DMS 273 (cell line): ENCODE measurements around the gene HOMEZ.
"Not testable (repeated sequence)": the region's sequence is repeated elsewhere in the genome, so short reads cannot be mapped to it uniquely, and the experiment has no call there.

Source experiments
- DNase-seq: peaks from one replicate; lab custom pipeline; 2025; ENCODE audit not compliant: unreplicated experiment; lab: John Stamatoyannopoulos, UW

The HOMEZ gene, protein sequence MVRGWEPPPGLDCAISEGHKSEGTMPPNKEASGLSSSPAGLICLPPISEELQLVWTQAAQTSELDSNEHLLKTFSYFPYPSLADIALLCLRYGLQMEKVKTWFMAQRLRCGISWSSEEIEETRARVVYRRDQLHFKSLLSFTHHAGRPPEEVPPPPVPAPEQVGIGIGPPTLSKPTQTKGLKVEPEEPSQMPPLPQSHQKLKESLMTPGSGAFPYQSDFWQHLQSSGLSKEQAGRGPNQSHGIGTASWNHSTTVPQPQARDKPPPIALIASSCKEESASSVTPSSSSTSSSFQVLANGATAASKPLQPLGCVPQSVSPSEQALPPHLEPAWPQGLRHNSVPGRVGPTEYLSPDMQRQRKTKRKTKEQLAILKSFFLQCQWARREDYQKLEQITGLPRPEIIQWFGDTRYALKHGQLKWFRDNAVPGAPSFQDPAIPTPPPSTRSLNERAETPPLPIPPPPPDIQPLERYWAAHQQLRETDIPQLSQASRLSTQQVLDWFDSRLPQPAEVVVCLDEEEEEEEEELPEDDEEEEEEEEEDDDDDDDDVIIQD

DNA sequence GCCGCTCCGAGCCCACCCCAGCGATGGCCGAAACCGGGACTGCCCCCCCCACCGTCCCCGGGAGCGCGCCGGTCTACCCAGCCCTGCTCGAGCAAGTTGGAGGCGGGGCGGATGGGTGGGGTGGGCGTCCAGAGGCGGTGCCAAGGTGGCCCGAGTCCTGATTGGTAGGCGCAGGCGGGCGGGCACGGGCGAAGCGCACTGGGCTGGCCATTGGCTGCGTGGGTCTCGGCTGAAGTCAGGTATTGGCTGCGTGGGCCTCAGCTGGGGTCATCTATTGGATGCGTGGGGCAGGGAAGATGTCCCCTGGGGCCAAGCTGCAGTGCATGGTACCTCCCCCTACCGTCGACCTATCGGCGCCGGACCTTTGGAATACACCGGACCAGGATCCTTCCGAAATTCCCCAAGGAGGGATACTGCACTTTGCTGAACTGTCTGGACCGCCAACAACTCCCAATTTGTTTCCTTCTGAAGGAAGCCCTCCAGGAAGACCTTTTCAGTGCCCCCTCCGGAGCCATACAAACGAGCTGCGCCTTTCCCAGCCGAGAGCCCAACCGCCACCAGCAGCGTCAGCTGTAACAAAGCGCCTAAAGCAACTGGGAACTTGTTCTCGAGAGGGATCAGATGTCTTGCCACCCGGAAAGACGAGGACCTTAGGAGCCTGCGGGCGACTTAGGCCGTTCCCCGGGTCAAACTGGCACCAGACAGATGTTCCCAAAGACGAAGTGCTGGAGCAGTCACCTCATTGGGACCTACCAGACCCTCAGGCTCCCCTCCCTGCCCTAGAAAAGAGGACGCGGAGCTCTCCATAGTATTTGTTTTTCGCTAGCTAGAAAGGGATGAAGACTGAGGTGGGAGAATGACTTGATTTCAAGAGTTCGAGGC lies at the start of gene HOMEZ:
HOMEZ (minus strand) TSS at position 113 of the 882 bp plus-strand sequence. CDS start 180 bp downstream, outside the sequence.
- DNase-seq = peak; percentile 99

DNA sequence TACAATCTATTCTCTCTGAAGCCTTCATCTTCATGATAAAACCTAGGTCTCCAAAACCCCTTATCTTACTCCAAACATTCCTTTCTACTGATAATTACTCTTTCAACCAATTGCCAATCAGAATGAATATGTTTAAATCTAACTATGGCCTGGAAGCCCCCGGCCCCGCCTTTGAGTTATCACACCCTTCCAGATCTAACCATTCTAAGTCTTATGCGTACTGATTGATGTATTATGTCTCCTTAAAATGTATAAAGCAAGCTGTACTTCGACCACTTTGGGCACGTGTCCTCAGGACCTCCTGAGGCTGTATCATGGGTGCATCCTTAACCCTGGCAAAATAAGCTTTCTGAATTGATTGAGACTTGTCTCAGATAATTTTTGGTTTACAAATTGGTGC lies 49.7 kb upstream of the HOMEZ start:
- DNase-seq = no peak

DNA sequence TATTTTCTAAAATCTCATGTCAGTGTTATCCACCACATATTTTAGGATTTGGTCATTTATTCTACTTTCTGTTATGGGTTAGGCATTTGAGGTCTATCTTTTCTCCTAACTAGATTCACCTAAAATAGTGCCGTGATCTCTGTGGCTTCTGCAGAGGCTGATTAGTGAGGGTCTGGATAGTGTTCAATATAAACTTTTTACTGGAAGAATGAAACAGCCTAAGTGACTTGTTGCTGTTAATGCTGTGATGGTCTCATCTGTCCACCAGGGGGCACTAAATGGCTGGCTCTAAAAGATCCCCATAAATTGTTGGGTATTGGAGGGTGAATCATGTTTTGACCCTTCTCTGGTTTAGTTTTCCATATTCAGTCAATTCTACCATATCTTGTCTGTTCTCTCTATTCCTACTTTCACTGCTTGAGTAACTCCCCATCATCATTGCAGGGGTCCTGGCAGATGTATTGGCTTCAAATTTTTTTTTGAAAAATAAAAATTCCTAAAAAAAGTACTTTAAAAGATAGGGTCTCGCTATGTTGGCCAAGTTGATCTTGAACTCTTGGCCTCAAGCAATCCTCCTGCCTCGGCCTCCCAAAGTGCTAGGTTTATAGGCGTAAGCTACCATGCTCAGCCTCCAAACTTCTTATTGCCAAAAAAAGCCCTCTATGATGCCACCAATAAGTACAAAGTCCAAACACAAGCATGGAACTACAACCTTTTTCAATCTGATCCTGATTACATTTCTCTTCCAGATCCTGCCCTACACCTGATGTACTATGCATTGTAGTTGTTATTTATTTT lies 42.2 kb upstream of the HOMEZ start:
- DNase-seq = peak; percentile 88

DNA sequence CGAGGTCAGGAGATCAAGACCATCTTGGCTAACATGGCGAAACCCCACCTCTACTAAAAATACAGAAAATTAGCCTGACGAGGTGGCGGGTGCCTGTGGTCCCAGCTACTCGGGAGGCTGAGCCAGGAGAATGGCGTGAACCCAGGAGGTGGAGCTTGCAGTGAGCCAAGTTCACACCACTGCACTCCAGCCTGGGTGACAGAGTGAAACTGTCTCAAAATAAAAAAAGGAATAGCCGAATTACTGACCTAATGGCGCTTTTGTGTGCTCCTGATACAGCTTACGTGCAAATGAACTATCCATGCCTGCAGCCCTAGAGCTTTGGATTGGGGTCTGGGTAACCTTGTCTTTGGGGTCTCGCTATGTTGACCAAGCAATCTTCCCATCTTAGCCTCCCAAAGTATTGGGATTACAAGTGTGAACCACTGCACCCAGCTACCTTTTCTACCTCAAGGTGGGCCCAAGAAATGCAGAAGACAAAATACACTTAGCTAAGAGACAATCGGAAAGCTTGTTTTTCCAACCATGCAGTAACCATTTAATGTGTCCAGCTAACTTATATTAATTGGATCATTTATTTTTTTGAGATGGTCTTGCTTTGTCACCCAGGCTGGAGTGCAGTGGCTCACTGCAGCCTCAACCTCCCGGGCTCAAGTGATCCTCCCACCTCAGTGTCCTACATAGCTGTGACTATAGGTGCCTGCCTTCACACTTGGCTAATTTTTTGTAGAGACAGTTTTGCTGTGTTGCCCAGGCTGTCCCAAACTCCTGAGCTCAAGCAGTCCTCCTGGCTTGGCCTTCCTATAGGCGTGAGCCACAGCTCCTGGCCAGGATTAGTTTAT lies 40.8 kb upstream of the HOMEZ start:
- DNase-seq = peak; percentile 44

DNA sequence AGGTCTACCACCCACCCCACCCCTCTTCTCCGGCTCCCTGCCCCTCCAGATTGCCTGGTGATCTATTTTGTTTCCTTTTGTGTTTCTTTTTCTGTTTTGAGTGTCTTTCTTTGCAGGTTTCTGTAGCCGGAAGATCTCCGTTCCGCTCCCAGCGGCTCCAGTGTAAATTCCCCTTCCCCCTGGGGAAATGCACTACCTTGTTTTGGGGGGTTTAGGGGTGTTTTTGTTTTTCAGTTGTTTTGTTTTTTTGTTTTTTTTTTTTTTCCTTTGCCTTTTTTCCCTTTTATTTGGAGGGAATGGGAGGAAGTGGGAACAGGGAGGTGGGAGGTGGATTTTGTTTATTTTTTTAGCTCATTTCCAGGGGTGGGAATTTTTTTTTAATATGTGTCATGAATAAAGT lies 39.8 kb upstream of the HOMEZ start:
- not testable (repeated sequence) for DNase-seq

DNA sequence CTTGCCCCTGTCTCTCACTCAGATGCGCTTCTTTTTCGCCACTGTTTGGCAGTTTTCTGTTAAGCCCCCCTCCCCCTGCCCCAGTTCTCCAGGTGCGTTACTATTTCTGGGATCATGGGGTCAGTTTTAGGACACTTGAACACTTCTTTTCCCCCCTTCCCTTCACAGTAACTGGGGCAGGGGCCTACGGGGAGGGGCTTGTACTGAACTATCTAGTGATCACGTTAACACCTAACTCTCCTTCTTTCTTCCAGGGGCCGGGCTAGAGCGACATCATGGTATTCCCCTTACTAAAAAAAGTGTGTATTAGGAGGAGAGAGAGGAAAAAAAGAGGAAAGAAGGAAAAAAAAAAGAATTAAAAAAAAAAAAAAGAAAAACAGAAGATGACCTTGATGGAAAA lies 39.1 kb upstream of the HOMEZ start:
- DNase-seq = no peak

DNA sequence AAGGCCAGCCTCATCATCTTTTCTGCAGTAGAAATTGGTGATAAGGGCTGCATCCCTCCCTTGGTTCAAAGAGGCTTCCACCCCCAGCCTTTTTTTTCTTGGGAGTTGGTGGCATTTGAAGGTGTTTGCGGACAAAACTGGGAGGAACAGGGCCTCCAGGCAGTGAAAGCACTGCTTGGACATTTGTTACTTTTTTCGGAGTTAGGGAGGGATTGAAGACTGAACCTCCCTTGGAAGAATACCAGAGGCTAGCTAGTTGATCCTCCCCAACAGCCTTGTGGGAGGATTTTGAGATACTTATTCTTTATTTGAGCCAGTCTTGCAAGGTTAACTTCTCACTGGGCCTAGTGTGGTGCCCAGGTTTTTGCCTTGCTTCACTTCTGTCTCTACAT lies 38.5 kb upstream of the HOMEZ start:
- no peak for DNase-seq

DNA sequence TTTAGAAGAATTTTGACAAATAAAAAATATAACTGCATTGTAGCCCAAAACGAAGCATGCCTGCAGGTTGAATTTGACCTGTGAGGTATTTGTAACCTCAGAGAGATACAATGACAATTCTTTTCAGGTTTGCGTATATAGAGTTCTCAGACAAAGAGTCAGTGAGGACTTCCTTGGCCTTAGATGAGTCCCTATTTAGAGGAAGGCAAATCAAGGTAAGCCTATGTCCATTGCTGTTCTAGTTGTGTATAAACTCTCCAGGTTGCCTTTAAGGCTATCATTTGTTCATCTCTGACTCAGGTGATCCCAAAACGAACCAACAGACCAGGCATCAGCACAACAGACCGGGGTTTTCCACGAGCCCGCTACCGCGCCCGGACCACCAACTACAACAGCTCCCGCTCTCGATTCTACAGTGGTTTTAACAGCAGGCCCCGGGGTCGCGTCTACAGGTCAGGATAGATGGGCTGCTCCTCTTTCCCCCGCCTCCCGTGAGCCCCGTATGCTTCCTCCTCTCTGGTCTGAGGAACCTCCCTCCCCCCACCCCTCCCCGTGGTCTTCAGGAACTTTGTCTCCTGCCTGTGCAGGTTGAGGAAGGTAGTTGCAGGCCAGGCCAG lies 38.0 kb upstream of the HOMEZ start:
- DNase-seq = no peak

DNA sequence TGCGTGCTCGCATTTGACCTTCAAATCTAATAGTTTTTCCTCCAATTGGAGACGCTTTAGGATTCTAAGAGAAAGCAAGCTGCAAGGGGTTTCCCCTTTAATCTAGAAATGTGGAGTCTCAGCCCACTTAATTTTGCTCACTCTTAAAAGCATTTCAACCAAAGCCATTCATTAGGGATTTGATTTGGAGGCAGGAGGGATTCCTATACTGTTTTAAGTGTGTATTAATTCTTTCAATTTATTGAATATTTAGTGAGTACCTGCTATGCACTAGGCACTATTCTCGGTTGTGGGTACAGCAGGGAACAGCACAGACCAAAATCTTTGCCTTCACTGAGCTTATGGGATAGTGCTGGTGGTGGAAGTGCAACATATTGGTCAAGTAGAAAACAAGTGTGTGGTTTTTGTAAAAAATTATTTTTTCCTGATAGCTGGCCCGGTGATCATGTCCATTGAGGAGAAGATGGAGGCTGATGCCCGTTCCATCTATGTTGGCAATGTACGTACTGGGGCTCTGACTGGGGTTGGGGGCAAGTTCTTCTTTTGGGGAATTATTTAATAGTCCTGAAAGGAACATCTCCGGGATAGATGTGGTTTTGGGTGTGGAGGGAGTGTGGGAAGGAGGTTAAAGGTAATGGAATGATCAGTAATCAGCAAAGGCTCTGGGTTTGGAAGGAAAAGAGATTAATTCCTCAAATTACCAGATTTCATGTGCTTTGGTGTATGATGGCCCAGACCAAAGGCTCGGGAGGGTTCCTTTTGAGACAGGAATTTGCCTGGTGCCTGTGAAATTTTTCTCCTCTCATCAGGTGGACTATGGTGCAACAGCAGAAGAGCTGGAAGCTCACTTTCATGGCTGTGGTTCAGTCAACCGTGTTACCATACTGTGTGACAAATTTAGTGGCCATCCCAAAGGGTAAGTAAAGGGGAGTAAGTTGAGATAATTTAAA lies 36.9 kb upstream of the HOMEZ start:
- DNase-seq = no peak

DNA sequence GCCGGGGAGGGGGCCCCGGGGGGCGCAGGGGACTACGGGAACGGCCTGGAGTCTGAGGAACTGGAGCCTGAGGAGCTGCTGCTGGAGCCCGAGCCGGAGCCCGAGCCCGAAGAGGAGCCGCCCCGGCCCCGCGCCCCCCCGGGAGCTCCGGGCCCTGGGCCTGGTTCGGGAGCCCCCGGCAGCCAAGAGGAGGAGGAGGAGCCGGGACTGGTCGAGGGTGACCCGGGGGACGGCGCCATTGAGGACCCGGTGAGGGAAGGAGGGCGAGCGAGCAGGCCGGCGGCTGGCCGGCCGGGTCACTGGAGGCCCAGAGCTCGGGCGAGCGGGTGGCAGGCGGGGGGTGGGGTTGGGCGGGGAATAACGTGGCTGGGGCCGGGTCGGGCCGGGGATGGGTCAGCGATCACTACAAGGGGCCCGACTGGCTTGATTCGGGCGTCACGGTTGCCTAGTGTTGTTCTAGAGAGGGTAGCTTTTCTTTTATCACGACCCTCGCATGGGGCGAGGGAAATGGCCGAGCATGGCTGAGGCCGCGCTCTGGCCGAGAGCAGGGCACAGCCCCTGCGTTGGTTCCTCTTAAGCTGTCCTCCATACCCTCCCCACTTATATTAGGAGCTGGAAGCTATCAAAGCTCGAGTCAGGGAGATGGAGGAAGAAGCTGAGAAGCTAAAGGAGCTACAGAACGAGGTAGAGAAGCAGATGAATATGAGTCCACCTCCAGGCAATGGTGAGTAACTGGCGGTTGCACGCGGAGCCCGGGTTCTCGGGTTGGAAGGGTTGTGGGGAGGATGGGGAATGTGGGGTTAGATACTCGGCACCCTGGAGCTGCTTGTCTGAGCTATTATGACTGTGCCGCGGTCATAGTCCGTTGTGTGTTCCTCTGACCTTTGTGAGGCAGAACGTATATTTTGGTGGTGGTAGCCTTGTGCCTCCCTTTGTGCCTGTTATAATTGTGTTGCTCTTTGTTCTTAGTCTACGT lies 35.9 kb upstream of the HOMEZ start:
- peak; percentile 71 for DNase-seq

DNA sequence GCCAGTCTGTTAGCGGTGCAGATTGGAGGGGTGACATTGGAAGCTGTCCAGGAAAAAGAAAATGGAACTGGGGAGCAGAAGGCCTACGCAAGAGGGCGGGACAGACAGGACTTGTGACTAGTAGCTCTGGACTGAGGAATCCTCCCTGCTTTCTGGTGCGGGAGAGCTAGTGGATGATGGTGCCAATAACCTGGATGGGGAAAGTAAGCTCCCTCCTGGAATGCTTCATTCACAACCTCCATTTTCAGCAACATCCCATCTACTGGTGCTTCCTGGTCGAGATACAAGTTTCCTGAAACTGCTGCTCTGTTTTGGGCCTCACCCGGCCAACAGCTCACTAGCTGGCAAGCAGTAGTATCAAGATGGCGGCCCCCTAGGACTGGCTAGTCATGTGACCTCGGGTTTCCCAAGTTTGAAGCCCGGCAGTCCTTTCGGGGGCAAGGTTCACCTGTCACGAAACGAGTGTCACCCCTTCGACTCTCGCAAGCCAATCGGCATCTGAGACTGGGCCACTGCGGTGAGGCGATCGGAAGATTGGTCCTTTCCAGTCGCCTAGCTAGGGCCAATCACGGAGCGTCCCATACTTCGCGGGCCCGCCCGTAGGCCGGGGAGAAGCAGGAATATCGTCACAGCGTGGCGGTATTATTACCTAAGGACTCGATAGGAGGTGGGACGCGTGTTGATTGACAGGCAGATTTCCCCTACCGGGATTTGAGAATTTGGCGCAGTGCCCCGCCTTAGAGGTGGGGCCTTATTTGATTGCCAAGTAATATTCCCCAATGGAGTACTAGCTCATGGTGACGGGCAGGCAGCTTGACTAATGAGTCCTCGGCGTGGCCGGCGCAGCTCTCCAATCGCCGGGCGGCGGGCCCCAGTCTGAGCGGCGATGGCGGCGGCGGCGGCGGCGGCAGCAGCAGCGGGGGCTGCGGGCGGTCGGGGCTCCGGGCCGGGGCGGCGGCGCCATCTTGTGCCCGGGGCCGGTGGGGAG lies 34.9 kb upstream of the HOMEZ start, which contains the start of gene PABPN1:
PABPN1 (plus strand) TSS at position 874 of the 988 bp plus-strand sequence; CDS start at position 887, 13 bp downstream.
- peak; percentile 100 for DNase-seq

DNA sequence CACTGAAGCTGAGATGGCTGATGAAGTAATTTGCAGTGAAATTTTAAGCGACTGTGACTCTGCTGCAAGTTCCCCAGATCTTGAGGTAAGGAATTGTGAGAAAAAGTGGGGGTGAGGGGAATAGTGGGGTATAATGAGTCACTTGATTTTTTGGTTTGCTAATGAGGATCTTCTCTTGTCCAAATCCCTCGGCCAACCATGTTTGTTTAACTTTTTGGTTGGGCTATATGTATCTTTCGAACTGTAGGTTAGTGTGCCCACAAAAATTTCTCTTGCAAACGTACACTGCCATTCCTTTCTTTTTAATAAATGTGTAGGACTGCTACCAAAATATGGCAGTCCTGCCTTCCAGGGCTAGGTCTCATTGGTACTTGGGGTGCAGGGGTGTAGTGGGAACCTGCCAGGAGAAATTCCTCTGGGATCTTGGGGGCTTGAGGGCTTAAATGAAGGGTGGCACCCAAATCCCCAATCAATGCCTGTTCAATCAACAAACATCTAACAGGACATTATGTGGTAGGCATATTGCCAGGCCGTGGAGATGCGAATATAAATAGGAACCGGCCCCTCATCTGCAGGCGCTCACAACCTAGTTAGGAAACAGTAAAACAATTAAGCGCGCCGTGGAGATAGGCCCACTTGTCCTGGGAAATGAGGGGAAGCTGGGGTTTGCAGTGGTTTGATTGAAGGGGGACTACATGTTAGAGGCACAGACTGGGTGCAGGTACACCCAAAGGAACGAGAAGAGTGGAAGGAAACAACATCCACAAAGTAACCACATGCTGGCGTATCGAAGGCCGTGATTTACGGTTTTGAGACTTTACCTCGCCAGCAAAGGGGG lies 34.0 kb upstream of the HOMEZ start:
- peak; percentile 49 for DNase-seq

DNA sequence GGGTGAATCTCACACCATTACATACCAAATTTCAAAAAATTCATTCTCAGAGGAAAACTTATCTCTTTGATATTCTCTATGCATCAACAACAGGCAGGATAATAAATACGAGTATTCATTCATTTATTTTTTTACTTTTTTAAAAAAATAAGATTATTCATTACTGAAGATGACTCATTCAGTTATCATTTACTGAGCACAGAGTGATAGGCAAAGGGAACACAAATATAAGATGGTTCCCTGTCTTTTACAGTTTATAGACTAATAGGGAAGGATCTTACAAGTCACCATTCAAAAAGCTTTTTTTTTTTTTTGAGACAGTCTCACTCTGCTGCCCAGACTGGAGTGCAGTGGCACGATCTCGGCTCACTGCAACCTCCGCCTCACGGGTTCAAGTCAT lies 30.4 kb upstream of the HOMEZ start:
- DNase-seq = no peak

DNA sequence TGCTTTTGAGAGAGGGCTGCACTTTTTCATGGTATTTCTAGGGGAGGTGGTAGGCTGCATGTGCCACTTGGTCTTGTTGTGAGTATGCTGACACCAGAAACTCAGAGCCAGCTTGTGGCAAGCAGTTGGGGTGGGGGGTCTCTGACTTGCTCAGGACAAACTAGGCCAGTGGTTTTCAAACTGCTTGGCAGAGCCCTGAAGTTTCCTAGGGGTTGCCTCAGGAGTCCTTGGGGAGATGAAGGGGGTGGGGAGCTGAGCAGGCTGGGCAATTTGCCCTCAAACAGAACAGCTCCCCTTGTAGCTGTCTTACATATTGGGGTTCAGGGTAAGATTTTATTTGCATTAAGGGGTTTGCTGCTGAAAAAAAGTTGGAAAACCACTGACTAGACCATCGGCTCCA lies 24.6 kb upstream of the HOMEZ start:
- DNase-seq = no peak
